Loucy (cell line): ENCODE measurements around the gene CD46.

Experiments
- CTCF ChIP-seq: fragments of 200-600 bp; sonication (generic); conservative IDR thresholded peaks from 2 replicates; pipeline ENCODE4 v1.5.1; 2014; ENCODE audit warnings: mild to moderate bottlenecking, antibody characterized with exemption, low read length
- EZH2phosphoT487 ChIP-seq: fragments of 200-600 bp; IDR thresholded peaks from 2 replicates; pipeline ENCODE4 v1.6.1; 2018; ENCODE audit warnings: antibody characterized with exemption, mild to moderate bottlenecking, moderate library complexity, borderline replicate concordance

GRCh38 chr1:207801819-207802218 lies 50.0 kb downstream of the CD46 start:
- TF ChIP-seq CTCF = no peak
- no peak for TF ChIP-seq EZH2phosphoT487
